NK-92 treated with Interleukin-12 subunit alpha and Interleukin-12 subunit beta, amount 100 ng/mL, for 24 hours (cell line): ENCODE data around the gene CAMKMT.
A peak's percentile ranks its signal among the peaks of the same experiment; 100 is the strongest.

Experiments
- DNase-seq: peaks from one replicate; lab custom pipeline; 2025; lab: John Stamatoyannopoulos, UW

Gene CAMKMT

GRCh38 chr2:44651974-44652373 lies 290.2 kb downstream of the CAMKMT start:
- no peak for DNase-seq

GRCh38 chr2:44652701-44653100 lies 291.0 kb downstream of the CAMKMT start:
- no peak for DNase-seq

GRCh38 chr2:44655401-44655864 lies 293.7 kb downstream of the CAMKMT start:
- no peak for DNase-seq

GRCh38 chr2:44656460-44656859 lies 294.7 kb downstream of the CAMKMT start:
- DNase-seq, result no peak

GRCh38 chr2:44663471-44664073 lies 301.8 kb downstream of the CAMKMT start:
- DNase-seq, result no peak

- DNase-seq, result no peak
Observed at GRCh38 chr2:44668336-44668735, 306.6 kb downstream of the CAMKMT start.

GRCh38 chr2:44671276-44671675 lies 309.5 kb downstream of the CAMKMT start:
- DNase-seq, result no peak

- no peak for DNase-seq
Observed at GRCh38 chr2:44671916-44672315, 310.2 kb downstream of the CAMKMT start.

GRCh38 chr2:44672431-44672830 lies 310.7 kb downstream of the CAMKMT start:
- no peak for DNase-seq

GRCh38 chr2:44674473-44675284 lies 312.9 kb downstream of the CAMKMT start:
- peak; percentile 13 for DNase-seq

GRCh38 chr2:44676379-44676778 lies 314.6 kb downstream of the CAMKMT start:
- DNase-seq, result no peak

GRCh38 chr2:44679584-44679983 lies 317.8 kb downstream of the CAMKMT start:
- no peak for DNase-seq

- no peak for DNase-seq
Observed at GRCh38 chr2:44679990-44680389, 318.2 kb downstream of the CAMKMT start.

GRCh38 chr2:44680424-44680971 lies 318.8 kb downstream of the CAMKMT start:
- no peak for DNase-seq

- no peak for DNase-seq
Observed at GRCh38 chr2:44680983-44681531, 319.3 kb downstream of the CAMKMT start.

GRCh38 chr2:44682459-44682858 lies 320.7 kb downstream of the CAMKMT start:
- DNase-seq, result no peak

- DNase-seq, result no peak
Observed at GRCh38 chr2:44684559-44684958, 322.8 kb downstream of the CAMKMT start.

GRCh38 chr2:44686561-44686960 lies 324.8 kb downstream of the CAMKMT start:
- no peak for DNase-seq

GRCh38 chr2:44687686-44688455 lies 326.1 kb downstream of the CAMKMT start:
- DNase-seq, result no peak

GRCh38 chr2:44688456-44689124 lies 326.8 kb downstream of the CAMKMT start:
- no peak for DNase-seq

GRCh38 chr2:44689516-44689915 lies 327.8 kb downstream of the CAMKMT start:
- no peak for DNase-seq
